GM11168 (cell line): ENCODE measurements around the gene SHQ1.
"Not testable (repeated sequence)": the region's sequence is repeated elsewhere in the genome, so short reads cannot be mapped to it uniquely, and the experiment has no call there.

Experiments used
- in situ Hi-C: fragments of 300-500 bp; cut with MboI; formaldehyde crosslinking; loops from one replicate; pipeline ENCODE4 v1.12.0; 2022; ENCODE audit warnings: low sequenced_read_pairs; ENCODE audit not compliant: unreplicated experiment

SHQ1 gene

DNA sequence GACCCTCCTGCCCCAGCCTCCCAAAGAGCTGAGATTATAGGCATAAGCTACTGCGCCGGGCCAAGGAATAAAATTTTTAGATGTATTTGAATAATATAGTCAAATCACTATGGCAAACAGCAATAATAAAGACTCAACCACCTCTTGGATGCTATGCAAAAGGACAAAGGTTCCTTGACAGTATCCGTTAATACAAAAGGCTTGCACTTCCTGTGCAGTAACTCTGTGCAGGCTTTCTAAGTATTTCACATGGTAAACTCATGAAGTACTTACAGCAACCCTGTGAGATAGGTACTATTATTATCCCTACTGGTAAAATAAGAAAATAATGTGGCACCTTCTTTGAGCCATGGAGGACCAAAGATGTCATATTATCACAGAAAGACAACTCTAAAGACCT lies 86.8 kb downstream of the SHQ1 start:
- in situ Hi-C loops, result no loop called here

DNA sequence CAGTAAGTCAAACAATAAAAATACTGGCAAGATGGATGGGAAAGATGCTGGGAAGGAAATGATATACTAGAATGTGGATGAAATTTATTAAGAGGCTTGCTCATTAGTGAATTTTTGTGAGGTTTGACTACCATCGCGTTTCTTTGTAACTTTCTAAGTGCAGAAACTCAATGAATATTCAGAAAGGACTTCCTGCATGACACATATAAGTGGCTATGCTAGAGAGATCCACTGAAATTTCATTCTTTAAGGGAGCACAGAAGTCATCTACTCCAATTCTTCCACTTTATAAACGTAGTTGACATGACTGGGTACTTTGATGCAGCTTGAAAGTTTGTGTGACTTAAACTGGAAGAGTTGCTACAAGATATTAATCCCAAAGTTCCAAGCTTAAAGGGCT lies 88.0 kb downstream of the SHQ1 start:
- in situ Hi-C loops, result no loop called here

GRCh38 chr3:72756900-72757299 lies 91.3 kb downstream of the SHQ1 start:
- in situ Hi-C loops, result no loop called here

DNA sequence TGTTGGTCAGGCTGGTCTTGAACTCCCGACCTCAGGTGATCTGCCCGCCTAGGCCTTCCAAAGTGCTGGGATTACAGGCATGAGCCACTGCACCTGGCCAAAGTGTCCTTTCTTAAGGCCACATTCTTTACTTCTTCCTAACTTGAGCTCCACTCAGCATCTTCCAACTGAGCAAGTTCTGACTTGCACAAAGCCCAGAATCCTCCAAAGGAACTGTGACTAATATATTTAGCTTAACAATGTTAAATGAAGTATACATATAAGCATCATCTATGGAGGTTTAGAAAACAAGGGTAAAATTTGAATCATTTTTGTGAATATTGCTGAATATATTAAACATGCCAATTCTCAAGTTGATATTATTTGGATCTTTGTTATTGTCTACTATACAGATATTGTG lies 93.7 kb downstream of the SHQ1 start:
- in situ Hi-C loops, result no loop called here

DNA sequence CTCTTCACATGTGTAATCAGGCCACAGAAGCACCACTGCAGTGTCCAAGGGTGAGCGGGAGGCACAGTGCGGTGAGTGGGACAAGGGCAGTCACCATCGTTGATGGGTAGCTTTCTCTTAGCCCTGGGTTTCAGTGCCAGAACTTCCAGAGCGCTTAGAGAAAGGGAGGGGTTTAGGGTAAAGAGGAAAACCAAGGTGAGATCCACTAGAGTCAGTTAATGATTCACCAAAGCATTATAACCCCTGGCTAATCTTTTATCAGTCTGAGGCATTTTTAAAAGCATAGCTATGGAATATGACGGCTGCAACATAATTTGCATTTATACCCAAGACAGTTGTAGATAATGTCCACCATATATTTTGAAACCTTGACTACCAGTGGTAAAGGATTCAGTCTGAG lies 94.8 kb downstream of the SHQ1 start:
- in situ Hi-C loops, result no loop called here

DNA sequence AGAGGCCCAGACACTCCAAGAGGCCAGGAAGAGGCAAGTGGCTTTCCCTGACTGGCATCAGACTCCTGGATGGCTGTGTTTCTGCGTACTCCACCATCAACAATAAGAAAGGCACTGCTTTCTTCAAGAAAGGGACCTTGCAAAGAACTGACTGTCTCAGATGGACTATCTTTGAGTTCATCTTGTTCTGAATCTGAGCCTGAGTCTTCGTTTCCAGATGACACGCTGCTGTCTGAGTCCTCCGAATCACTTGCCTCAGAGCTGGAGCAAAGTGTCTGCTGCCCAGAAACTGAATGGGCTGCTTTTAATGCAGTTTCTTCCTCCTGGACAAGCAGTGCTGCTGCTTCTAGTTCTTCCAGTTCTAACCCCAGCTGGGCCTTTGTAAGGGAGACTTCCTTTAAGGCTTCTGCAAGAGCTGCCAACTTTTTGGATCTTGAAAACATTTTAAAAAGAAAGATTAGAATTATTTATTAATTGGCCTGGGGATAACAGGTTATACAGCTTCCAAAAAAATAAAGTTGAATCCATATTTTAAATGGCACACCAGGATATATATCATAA lies 97.8 kb downstream of the SHQ1 start:
- in situ Hi-C loops, result no loop called here

DNA sequence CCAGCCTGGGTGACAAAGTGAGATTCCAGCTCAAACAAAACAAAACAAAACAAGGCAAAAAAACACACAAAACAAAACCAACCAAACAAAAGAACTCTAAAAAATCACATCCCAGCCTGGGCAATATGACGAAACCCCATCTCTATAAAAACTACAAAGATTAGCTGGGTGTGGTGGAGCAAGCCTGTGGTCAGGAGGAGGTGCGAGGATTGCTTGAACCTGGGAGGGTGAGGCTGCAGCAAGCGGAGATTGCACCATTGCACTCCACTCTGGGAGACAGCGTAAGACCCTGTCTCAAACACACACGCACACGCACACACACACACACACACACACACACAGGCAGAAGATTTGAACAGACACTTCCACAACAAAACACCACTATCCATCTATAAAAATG lies 99.6 kb downstream of the SHQ1 start:
- in situ Hi-C loops, result no loop called here

DNA sequence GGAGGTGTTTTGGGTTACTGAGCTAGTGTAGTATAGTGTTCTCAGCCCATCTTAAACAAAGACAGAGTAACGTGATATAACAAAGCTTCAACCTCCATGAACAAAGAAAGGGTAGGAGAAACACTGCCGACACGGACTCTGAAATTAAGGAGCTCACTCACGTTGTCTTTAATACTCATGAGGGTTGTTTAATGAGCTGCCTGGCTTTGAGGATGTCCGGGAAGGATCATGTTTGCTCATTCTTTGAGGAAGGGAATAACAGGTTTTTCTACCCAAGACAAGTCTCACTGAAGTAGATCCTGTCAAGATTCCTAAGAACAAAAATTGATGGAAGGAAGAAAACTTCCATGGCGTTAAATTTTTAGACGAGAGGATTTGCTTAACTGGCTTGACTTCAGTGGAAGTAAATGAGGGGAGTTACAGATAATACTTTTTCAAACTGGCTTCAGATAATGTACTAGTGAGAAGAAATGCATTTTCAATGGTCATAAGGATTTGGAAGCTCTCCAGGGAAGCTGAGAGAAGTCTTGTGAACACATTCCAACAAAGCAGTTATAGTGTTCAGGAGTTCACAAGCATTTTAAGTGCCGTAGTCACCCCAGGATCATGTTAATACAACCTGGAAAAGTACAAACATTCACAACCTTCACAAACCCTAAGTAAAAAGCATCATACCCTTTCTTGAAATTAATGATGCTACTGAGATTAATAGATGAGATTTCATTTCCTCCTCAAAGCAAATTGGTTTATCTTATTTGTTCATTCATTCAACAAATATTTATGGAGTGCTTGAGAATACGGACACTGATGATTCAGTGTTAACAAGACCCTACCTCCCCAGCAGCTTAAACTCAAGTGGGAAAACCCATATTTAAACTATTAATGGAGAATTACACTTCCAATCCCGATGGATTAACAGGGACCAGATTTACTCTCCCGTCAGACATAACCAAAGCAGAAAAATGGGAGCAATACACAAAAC lies 101.5 kb downstream of the SHQ1 start:
- in situ Hi-C loops, result no loop called here

- in situ Hi-C loops, result no loop called here
Measured at GRCh38 chr3:72745146-72745999, 102.9 kb downstream of the SHQ1 start.

- in situ Hi-C loops, result no loop called here
Measured at GRCh38 chr3:72744330-72744729, 103.9 kb downstream of the SHQ1 start.

- in situ Hi-C loops, result no loop called here
Measured at GRCh38 chr3:72739531-72740466, 108.4 kb downstream of the SHQ1 start.

GRCh38 chr3:72738752-72739530 lies 109.3 kb downstream of the SHQ1 start:
- in situ Hi-C loops, result no loop called here

DNA sequence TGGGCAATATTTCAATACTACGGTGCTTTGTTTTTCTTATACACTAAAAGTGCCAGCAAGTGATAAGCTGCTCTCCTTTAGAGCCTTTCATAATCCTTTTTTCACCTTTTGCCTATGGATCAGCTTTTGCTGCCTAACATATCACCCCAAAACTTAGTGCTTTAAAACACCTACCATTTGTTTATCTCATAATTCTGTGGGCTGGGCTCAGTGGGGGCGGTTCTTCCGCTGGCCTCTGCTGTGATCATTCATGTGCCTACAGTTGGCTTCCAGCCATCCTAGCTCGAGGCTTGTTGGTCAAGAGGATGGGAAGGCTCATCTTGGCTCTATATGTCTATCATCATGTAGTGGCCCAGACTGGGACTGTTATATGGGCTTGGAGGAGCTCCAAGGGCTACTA lies 113.2 kb downstream of the SHQ1 start:
- in situ Hi-C loops, result not testable (repeated sequence)

DNA sequence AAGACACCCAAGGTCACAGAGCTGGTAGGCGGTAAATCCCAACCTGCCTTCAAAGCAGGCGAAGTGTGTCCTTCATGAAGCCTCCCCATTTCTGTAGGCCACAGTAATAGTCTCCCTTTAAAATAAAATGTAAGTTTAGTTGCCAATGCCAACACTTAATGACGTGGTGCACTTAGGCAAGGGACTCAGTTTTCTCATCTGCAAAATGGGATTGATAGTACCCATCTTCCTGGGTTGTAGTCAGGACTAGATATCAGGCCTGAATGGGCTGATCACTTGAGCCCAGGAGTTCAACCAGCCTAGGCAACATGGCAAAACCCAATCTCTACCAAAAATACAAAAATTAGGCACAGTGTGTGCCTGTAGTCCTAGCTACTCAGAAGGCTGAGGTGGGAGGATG lies 114.6 kb downstream of the SHQ1 start:
- in situ Hi-C loops, result no loop called here

- in situ Hi-C loops, result not testable (repeated sequence)
Measured at GRCh38 chr3:72732666-72733345, 115.4 kb downstream of the SHQ1 start.

- in situ Hi-C loops, result no loop called here
Measured at GRCh38 chr3:72728958-72729467, 119.2 kb downstream of the SHQ1 start.

GRCh38 chr3:72728329-72728889 lies 119.8 kb downstream of the SHQ1 start:
- in situ Hi-C loops, result no loop called here

- in situ Hi-C loops, result no loop called here
Measured at GRCh38 chr3:72727726-72728125, 120.5 kb downstream of the SHQ1 start.
